ENCODE results near the gene DENND4A. TPM values are rescaled to one million over a fixed set of nuclear protein-coding genes. Genes with fewer than 3 reads are reported as not detected.
"Not testable (repeated sequence)": the region's sequence is repeated elsewhere in the genome, so short reads cannot be mapped to it uniquely, and the experiment has no call there.

DENND4A gene
- total RNA-seq, 1 experiment from 2014 or later = 2.9 TPM

DNA sequence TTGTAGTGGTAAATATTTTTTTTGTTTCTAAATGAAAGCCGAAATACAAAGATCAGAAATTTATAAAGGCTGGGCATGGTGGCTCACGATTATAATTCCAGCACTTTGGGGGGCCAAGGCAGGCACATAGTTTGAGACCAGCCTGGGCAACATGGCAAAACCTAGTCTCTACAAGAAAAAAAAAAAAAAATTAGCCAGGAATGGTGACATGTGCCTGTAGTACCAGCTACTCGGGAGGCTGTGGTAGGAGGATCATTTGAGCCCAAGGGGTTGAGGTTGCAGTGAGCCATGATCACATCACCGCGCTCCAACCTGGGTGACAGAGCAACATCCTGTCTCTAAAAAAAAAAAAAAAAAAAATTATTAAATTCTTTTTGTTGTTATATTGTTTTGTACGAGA, 6.9 kb downstream of the DENND4A start:
- no peaks in the 10 kb centered on the region for H3K36me3 ChIP-seq (replicated peaks; ENCODE audit: control insufficient read depth, insufficient read depth, low read length)
- no peaks in the 10 kb centered on the region for H3K27me3 ChIP-seq (ENCODE audit: control insufficient read depth, insufficient read depth, low read length)
- no peak overlapping the region for H3K4me3 ChIP-seq (ENCODE audit: insufficient read depth, low read depth, low read length)
- DNase-seq = no peak

DNA sequence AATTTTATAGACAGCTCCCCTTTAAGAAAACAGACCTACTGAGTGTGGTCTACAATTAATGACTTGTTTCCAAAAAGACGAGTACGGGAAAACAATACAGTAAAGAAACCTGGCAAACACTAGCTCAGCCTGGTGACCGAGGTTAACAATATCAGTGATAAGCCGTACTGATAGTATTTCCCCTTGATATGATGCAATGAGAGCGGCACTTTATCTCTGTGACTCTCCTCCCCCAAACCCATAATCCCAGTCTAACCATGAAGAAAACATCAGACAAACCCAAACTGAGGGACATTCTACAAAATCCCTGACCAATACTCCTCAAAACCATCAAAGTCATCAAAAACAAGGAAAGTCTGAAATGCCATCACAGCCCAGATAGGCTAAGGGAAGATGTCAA, 8.2 kb downstream of the DENND4A start:
- Histone ChIP-seq H3K27me3 (ENCODE audit: control insufficient read depth, insufficient read depth, low read length) (no peaks in the 10 kb centered on the region), H3K36me3 (replicated peaks; ENCODE audit: control insufficient read depth, insufficient read depth, low read length) (no peaks in the 10 kb centered on the region), H3K4me3 (ENCODE audit: insufficient read depth, low read depth, low read length) (no peak overlapping the region)
- no peak for DNase-seq

DNA sequence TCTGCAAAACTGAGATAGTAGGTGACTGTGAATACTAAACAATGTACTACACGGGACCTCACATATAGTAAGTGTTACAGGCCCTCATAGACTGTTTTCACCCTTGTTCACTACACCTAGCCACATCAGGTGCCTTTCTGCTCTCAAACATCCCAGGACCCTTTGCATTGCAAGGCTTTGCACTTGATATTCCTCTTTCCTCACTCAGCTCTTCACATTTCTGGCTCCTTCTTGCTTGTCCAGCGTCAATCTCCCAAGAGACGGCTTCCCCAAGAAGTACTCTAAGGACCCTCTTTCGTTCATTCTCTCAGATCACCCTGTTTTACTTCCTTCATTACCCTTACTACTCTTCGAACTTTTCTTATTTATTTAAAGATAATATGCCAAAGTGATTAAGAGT, 10.0 kb downstream of the DENND4A start:
- H3K4me3 ChIP-seq (ENCODE audit: insufficient read depth, low read depth, low read length) = no peak overlapping the region
- H3K27me3 ChIP-seq (ENCODE audit: control insufficient read depth, insufficient read depth, low read length) = no peaks in the 10 kb centered on the region
- H3K36me3 ChIP-seq (replicated peaks; ENCODE audit: control insufficient read depth, insufficient read depth, low read length) = no peaks in the 10 kb centered on the region
- DNase-seq = no peak

DNA sequence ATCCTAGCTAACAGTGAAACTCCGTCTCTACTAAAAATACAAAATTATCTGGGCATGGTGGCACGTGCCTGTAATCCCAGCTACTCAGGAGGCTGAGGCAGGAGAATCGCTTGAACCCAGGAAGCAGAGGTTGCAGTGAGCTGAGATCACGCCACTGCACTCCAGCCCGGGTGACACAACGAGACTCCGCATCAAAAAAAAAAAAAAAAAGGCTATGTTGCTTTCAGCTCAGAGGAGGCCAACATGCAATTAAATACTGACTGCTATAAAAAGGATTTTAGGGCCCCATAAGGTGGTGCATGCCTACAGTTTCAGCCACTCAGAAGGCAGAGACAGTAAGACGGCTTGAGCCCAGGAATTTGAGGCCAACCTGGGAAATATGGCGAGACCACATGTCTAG, 13.4 kb downstream of the DENND4A start:
- not testable (repeated sequence) for H3K4me3 ChIP-seq (ENCODE audit: insufficient read depth, low read depth, low read length); H3K27me3 ChIP-seq (ENCODE audit: control insufficient read depth, insufficient read depth, low read length); H3K36me3 ChIP-seq (replicated peaks; ENCODE audit: control insufficient read depth, insufficient read depth, low read length); DNase-seq

DNA sequence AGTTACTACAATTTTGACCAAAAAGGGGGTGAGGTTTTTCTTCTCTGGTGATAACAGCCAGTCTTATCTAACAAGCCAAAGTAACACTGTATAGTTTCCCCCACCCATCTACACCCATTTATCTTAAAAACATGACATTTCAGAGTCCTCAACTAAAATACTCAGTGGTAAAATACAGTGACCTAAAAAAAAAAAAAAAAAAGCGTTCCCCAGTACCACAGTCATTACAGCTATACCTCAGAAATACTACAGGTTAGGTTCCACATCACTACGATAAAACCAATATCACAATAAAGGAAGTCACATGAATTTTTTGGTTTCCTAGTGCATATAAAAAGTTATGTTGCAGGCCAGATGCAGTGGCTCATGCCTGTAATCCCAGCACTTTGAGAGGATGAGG, 13.8 kb downstream of the DENND4A start:
- H3K36me3 ChIP-seq (replicated peaks; ENCODE audit: control insufficient read depth, insufficient read depth, low read length) = no peaks in the 10 kb centered on the region
- no peak overlapping the region for H3K4me3 ChIP-seq (ENCODE audit: insufficient read depth, low read depth, low read length)
- no peak for DNase-seq
- no peaks in the 10 kb centered on the region for H3K27me3 ChIP-seq (ENCODE audit: control insufficient read depth, insufficient read depth, low read length)

DNA sequence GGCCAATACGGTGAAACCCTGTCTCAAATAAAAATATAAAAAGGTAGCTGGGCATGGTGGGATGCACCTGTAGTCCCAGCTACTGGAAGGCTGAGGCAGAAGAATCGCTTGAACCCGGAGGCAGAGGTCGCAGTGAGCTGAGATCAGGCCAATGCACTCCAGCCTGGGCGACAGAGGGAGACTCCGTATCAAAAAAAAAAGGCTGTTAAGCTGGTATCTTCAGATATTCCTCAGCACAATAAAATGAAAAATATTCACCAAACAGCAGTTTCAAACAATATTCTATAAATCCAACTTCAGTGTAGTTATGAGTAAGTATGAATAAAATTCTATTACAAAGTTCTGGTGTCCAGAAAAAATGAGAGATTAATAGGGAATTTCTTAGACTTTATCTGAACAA, 14.2 kb downstream of the DENND4A start:
- H3K27me3 ChIP-seq (ENCODE audit: control insufficient read depth, insufficient read depth, low read length) = no peaks in the 10 kb centered on the region
- no peak overlapping the region for H3K4me3 ChIP-seq (ENCODE audit: insufficient read depth, low read depth, low read length)
- H3K36me3 ChIP-seq (replicated peaks; ENCODE audit: control insufficient read depth, insufficient read depth, low read length) = no peaks in the 10 kb centered on the region
- no peak for DNase-seq

DNA sequence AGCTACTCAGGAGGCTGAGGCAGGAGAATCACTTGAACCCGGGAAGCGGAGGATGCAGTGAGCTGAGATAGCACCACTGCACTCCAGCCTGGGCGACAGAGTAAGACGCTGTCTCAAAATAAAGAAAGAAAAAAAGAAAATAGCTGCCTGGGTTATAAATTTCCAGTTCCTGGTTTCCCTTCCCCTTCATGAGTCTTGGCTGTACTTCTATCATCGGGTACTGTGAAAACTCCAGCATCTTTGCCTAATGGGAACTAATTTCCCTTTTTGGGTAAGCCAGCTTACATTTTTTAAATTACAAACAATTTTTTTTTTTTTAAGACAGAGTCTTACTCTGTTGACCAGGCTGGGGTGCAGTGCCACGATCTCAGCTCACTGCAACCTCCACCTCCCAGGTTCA, 15.0 kb downstream of the DENND4A start:
- DNase-seq = no peak
- no peak overlapping the region for H3K4me3 ChIP-seq (ENCODE audit: insufficient read depth, low read depth, low read length)
- H3K36me3 ChIP-seq (replicated peaks; ENCODE audit: control insufficient read depth, insufficient read depth, low read length) = no peaks in the 10 kb centered on the region
- no peaks in the 10 kb centered on the region for H3K27me3 ChIP-seq (ENCODE audit: control insufficient read depth, insufficient read depth, low read length)

DNA sequence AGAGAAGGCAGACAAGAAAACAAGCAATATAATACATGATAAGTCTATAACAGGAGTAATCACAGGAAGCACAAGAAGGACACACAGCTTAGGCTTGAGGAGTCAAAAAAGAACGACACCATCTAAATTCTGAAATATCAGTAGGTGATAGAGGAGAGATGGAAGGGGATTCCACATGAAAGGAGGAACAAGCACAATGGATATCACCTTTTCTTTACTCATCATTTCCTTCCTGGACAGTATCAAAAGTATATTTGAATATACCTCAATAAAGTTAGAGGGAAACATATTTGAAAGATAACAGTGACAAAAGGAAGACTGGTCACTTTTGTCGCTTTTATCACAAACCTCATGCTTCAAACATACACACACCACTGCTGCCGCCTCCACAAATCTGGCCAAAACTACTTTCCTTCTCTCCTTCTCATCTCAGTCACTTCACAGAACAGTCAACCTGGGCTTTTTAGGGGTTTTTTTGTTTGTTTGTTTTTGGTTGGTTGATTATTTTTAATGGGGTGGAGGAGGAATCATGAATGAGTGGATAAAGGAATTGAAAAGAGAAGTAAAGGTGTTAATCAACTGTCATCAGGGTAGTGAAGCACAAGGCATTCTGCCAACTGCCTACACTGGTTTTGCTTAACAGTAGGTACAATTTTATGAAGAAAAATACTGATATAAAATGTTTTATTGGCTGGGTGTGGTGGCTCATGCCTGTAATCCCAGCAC, 18.5 kb downstream of the DENND4A start:
- Histone ChIP-seq H3K36me3 (replicated peaks; ENCODE audit: control insufficient read depth, insufficient read depth, low read length) (no peaks in the 10 kb centered on the region), H3K27me3 (ENCODE audit: control insufficient read depth, insufficient read depth, low read length) (no peaks in the 10 kb centered on the region), H3K4me3 (ENCODE audit: insufficient read depth, low read depth, low read length) (no peak overlapping the region)
- no peak for DNase-seq

DNA sequence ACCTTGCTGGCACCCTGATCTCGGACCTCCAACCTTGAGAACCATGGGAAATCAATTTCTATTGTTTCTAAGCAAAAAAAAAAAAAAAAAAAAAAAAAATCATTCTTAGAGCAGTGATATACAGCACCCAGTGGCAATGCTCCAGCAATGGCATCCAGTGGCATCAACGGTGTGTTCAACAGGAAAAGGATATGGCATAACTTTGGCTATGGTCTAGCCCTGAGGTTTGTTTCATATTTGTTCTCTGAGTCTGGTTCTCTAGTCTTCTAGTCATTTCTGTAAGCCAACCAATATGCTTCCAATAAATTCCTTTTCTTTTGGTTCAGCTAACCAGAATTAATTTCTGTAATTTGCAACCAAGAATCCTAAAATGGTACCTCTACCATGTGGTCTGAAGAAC, 19.2 kb downstream of the DENND4A start:
- DNase-seq = no peak
- Histone ChIP-seq H3K36me3 (replicated peaks; ENCODE audit: control insufficient read depth, insufficient read depth, low read length) (no peaks in the 10 kb centered on the region), H3K4me3 (ENCODE audit: insufficient read depth, low read depth, low read length) (no peak overlapping the region), H3K27me3 (ENCODE audit: control insufficient read depth, insufficient read depth, low read length) (no peaks in the 10 kb centered on the region)

DNA sequence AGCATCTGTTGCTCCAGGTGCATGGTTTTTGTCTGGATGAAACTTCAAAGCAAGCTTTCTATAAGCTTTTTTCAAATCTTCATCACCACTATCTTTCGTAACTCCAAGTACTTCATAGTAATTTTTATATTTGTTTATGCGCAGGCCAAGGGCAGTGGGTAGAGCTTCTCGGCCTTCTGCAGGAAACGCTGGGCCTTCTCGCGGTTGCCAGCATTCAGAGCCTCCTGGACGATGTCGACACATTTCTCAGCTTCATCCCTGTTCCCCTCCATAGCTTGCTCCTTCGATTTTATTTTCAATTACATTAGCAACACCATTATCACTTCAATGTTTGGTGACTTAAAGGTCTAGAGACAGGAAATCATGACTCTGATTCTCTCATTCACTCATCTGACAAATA, 20.2 kb downstream of the DENND4A start:
- no peaks in the 10 kb centered on the region for H3K27me3 ChIP-seq (ENCODE audit: control insufficient read depth, insufficient read depth, low read length)
- H3K4me3 ChIP-seq (ENCODE audit: insufficient read depth, low read depth, low read length) = no peak overlapping the region
- no peaks in the 10 kb centered on the region for H3K36me3 ChIP-seq (replicated peaks; ENCODE audit: control insufficient read depth, insufficient read depth, low read length)
- DNase-seq = no peak

DNA sequence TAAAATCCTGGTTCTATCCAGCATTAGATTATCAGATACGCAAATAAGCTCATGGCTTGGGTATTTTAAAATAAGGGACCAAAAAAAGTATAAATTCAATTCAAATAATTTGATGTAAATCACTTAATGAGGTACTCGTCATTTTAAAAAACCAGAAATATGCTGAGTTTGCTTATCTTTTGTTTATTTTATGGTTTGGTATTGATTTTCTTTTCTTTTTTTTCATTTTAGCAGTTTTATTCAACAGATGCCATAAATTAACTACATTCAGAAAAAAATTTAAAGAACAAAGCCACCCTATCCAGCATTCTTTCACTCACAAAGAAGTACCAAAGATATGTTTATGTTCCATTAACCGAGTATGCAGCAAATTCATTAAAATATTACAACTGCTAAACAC, 22.6 kb downstream of the DENND4A start:
- DNase-seq = no peak
- H3K4me3 ChIP-seq (ENCODE audit: insufficient read depth, low read depth, low read length) = no peak overlapping the region
- no peaks in the 10 kb centered on the region for H3K27me3 ChIP-seq (ENCODE audit: control insufficient read depth, insufficient read depth, low read length)
- H3K36me3 ChIP-seq (replicated peaks; ENCODE audit: control insufficient read depth, insufficient read depth, low read length) = no peaks in the 10 kb centered on the region

DNA sequence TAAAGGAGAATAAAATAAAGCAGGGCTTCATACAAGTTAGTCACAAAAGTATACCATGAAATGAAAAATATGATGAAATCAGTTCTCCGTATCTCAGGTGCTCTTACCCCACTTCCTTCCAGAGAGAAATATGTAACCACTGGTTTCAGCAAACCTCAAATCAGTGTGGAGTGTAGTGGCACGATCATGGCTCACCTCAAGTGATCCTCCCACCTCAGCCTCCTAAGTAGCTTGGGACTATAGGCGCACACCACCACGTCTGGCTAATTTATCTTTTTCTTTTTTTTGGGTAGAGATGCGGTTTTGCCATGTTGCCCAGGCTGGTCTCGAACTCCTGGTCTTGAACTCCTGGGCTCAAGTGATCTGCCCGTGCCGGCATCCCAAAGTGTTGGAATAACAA, 24.2 kb downstream of the DENND4A start:
- Histone ChIP-seq H3K36me3 (replicated peaks; ENCODE audit: control insufficient read depth, insufficient read depth, low read length) (no peaks in the 10 kb centered on the region), H3K27me3 (ENCODE audit: control insufficient read depth, insufficient read depth, low read length) (no peaks in the 10 kb centered on the region), H3K4me3 (ENCODE audit: insufficient read depth, low read depth, low read length) (no peak overlapping the region)
- no peak for DNase-seq

DNA sequence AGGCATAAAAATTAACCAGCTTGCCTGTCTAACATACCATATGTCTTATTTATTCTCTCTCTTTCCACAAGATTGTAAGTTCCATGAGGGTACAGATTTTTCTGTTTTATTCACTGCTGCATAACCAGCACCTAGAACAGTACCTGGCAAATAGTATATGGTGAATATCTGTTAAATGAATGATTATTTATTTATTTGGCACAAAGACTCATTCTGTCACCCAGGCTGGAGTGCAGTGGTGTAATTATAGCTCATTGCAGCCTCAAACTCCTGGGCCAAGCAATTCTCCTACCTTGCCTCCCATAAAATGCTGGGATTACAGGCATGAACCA, 24.9 kb downstream of the DENND4A start:
- H3K36me3 ChIP-seq (replicated peaks; ENCODE audit: control insufficient read depth, insufficient read depth, low read length) = no peaks in the 10 kb centered on the region
- H3K27me3 ChIP-seq (ENCODE audit: control insufficient read depth, insufficient read depth, low read length) = no peaks in the 10 kb centered on the region
- H3K4me3 ChIP-seq (ENCODE audit: insufficient read depth, low read depth, low read length) = no peak overlapping the region
- no peak for DNase-seq

DNA sequence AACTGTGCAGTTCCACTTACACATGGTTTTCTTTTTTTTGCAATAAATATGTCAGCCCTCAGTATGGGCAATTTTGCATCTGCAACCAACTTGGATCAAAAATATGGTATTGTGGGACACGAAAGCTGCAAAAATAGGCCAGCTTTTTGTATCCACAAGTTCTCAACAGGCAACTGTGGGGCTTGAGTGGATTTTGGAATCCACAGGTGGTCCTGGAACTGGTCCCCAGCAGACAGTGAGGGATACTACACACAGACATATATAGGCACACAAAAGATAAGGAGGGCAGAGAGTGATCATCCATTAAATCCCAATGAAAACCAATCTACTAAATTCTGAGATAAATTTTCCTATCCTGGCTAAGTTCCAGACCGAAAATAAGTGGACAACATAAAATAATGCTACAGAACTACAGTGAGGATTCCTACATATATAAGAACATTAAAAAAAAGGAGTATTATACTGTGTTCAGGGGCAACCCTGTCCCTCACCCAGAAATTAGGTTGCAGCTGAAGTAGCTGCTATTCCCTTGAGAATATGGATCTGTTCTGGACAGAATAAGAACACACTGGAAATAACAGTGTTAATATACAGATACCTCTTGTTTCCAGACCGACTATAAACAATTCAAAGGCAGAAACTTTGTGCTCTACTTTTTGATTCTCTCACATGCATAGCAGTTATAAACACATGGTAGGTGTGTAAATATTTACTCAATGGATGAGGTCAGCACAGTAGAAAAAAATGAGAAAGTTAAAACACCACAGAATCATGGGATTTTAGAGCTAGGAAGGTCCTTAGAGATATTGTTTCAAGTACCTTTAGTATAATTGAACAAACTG, 25.4 kb downstream of the DENND4A start:
- H3K36me3 ChIP-seq (replicated peaks; ENCODE audit: control insufficient read depth, insufficient read depth, low read length) = no peaks in the 10 kb centered on the region
- no peaks in the 10 kb centered on the region for H3K27me3 ChIP-seq (ENCODE audit: control insufficient read depth, insufficient read depth, low read length)
- no peak overlapping the region for H3K4me3 ChIP-seq (ENCODE audit: insufficient read depth, low read depth, low read length)
- DNase-seq = no peak

DNA sequence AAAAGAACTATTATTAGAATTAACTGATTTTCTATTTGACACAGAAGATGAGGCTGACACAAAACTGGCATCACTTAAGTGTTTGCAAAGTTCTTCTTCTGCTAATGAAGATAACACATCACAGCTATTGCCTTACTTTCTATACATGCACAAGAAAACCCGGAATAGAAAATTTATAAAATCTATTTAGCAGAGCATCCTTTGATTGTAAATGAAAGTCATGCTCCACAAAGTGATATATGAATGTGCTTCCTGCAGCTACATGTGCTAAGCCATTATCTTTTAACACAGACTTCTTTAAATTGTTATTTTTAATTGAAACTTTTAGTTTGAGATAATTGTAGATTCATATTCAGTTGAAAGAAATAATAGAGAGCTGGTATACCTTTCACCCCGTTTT, 27.0 kb downstream of the DENND4A start:
- no peaks in the 10 kb centered on the region for H3K36me3 ChIP-seq (replicated peaks; ENCODE audit: control insufficient read depth, insufficient read depth, low read length)
- DNase-seq = no peak
- H3K4me3 ChIP-seq (ENCODE audit: insufficient read depth, low read depth, low read length) = no peak overlapping the region
- H3K27me3 ChIP-seq (ENCODE audit: control insufficient read depth, insufficient read depth, low read length) = no peaks in the 10 kb centered on the region
